ENCODE results near the gene GAA. TPM values are rescaled to one million over a fixed set of nuclear protein-coding genes. Genes with fewer than 3 reads are reported as not detected.

The GAA gene
- total RNA-seq, 1 donor from 2014 or later = 13.1 TPM

GRCh38 chr17:80068301-80069222 is 32.8 kb upstream of the GAA start:
- Mint-ChIP-seq H3K27ac (no peak overlapping the region), H3K9me3 (no peaks in the 10 kb centered on the region), H3K4me1 (ENCODE audit: low read depth) (no peaks in the 10 kb centered on the region), H3K36me3 (ENCODE audit: low read depth) (no peaks in the 10 kb centered on the region), H3K27me3 (ENCODE audit: insufficient read depth) (no peaks in the 10 kb centered on the region), H3K4me3 (no peak overlapping the region)
- intact Hi-C loops (cut with micrococcal nuclease) = no loop called here
- no peak for DNase-seq (ENCODE audit: low spot score)

- Mint-ChIP-seq H3K9me3 (no peaks in the 10 kb centered on the region), H3K4me3 (no peak overlapping the region), H3K36me3 (ENCODE audit: low read depth) (no peaks in the 10 kb centered on the region), H3K27me3 (ENCODE audit: insufficient read depth) (no peaks in the 10 kb centered on the region), H3K4me1 (ENCODE audit: low read depth) (no peaks in the 10 kb centered on the region), H3K27ac (no peak overlapping the region)
- intact Hi-C loops (cut with micrococcal nuclease) = no loop called here
- no peak for DNase-seq (ENCODE audit: low spot score)
Observed at GRCh38 chr17:80070375-80071115, 30.8 kb upstream of the GAA start.

DNA sequence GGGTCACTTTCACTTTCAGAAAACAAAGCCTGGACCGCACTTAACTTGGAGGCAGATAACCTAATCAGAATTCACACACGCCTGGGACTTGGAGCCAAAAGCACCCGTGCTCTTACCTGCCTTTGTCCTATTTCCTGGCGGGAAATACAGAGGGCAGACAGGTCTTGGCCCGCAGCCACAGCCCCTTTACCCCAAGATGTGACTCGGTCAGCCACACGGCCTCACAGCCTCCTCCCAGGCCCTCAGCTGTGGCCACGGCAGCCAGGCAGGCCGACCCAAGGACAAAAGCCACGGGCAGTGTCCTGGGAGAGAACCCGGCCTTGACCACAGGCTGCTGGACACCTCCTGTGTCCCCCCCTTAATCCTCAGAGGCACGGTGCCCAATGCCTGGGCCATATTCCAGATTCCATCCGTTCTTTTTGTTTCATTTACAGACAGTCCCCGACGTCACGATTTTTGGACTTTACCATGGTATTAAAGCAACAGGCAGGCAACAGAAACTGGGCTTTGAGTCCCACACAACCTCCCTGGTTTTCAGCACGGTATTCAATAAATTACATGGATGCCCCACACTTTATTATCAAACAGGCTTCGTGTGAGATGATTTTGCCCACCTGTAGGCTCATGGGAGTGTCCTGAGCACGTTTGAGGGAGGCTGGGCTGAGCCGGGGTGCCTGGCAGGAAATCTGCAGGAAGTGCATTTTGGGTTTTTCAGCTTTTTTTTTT is 30.1 kb upstream of the GAA start:
- Mint-ChIP-seq H3K4me1 (ENCODE audit: low read depth) (no peaks in the 10 kb centered on the region), H3K27ac (no peak overlapping the region), H3K4me3 (no peak overlapping the region), H3K27me3 (ENCODE audit: insufficient read depth) (no peaks in the 10 kb centered on the region), H3K9me3 (no peaks in the 10 kb centered on the region), H3K36me3 (ENCODE audit: low read depth) (no peaks in the 10 kb centered on the region)
- no peak for DNase-seq (ENCODE audit: low spot score)
- intact Hi-C loops (cut with micrococcal nuclease) = no loop called here

- no peak for DNase-seq (ENCODE audit: low spot score)
- Mint-ChIP-seq H3K36me3 (ENCODE audit: low read depth) (no peaks in the 10 kb centered on the region), H3K4me3 (no peak overlapping the region), H3K4me1 (ENCODE audit: low read depth) (no peaks in the 10 kb centered on the region), H3K9me3 (no peaks in the 10 kb centered on the region), H3K27me3 (ENCODE audit: insufficient read depth) (peaks cover under 1% of the 10 kb centered on the region), H3K27ac (no peak overlapping the region)
- intact Hi-C loops (cut with micrococcal nuclease) = no loop called here
Observed at GRCh38 chr17:80072410-80072809, 29.0 kb upstream of the GAA start.

DNA sequence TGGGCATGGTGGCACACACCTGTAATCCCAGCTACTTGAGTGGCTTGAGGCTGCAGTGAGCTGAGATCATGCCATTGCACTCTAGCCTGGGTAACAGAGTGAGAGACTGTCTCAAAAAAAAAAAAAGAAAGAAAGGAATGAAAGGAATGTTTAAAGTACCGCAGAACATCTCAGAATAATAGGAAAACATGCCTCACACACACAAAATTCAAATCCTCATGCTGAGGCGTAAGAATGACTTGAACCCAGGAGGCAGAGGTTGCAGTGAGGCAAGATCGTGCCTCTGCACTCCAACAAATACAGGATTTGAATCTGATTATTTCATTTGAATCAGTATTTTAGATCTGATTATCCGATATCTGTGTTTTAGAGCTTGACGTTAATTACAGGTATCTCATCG is 21.3 kb upstream of the GAA start:
- Mint-ChIP-seq H3K4me3 (no peak overlapping the region), H3K36me3 (ENCODE audit: low read depth) (no peaks in the 10 kb centered on the region), H3K27me3 (ENCODE audit: insufficient read depth) (peaks cover 6% of the 10 kb centered on the region), H3K4me1 (ENCODE audit: low read depth) (peaks cover 5% of the 10 kb centered on the region), H3K9me3 (no peaks in the 10 kb centered on the region), H3K27ac (no peak overlapping the region)
- intact Hi-C loops (cut with micrococcal nuclease) = loop anchor here (5.0 kb wide), 1 partner anchor 172 kb away; no protein-coding TSS in a partner anchor
- no peak for DNase-seq (ENCODE audit: low spot score)

GRCh38 chr17:80081596-80081995 is 19.8 kb upstream of the GAA start:
- Mint-ChIP-seq H3K27ac (no peak overlapping the region), H3K36me3 (ENCODE audit: low read depth) (no peaks in the 10 kb centered on the region), H3K4me3 (no peak overlapping the region), H3K27me3 (ENCODE audit: insufficient read depth) (peaks cover 6% of the 10 kb centered on the region), H3K9me3 (no peaks in the 10 kb centered on the region), H3K4me1 (ENCODE audit: low read depth) (peaks cover 5% of the 10 kb centered on the region)
- intact Hi-C loops (cut with micrococcal nuclease) = loop anchor here (5.0 kb wide), 1 partner anchor 171 kb away; no protein-coding TSS in a partner anchor
- DNase-seq (ENCODE audit: low spot score) = no peak

GRCh38 chr17:80082403-80083135 is 18.8 kb upstream of the GAA start:
- H3K27me3 Mint-ChIP-seq (ENCODE audit: insufficient read depth) = peaks cover 4% of the 10 kb centered on the region
- intact Hi-C loops (cut with micrococcal nuclease) = loop anchor here (1.0 to 5.0 kb wide), 2 partner anchors 18 to 170 kb away; no protein-coding TSS in a partner anchor
- H3K4me1 Mint-ChIP-seq (ENCODE audit: low read depth) = peaks cover 5% of the 10 kb centered on the region
- peak overlapping the region; percentile 42 for H3K27ac Mint-ChIP-seq
- no peak overlapping the region for H3K4me3 Mint-ChIP-seq
- peak; percentile 29 for DNase-seq (ENCODE audit: low spot score)
- H3K9me3 Mint-ChIP-seq = no peaks in the 10 kb centered on the region
- H3K36me3 Mint-ChIP-seq (ENCODE audit: low read depth) = no peaks in the 10 kb centered on the region

- H3K27me3 Mint-ChIP-seq (ENCODE audit: insufficient read depth) = peaks cover 2% of the 10 kb centered on the region
- H3K27ac Mint-ChIP-seq = no peak overlapping the region
- intact Hi-C loops (cut with micrococcal nuclease) = loop anchor here (5.0 kb wide), 1 partner anchor 169 kb away; no protein-coding TSS in a partner anchor
- no peaks in the 10 kb centered on the region for H3K9me3 Mint-ChIP-seq
- H3K4me3 Mint-ChIP-seq = no peak overlapping the region
- H3K4me1 Mint-ChIP-seq (ENCODE audit: low read depth) = peaks cover 5% of the 10 kb centered on the region
- H3K36me3 Mint-ChIP-seq (ENCODE audit: low read depth) = no peaks in the 10 kb centered on the region
- DNase-seq (ENCODE audit: low spot score) = no peak
Observed at GRCh38 chr17:80083136-80083661, 18.2 kb upstream of the GAA start.

DNA sequence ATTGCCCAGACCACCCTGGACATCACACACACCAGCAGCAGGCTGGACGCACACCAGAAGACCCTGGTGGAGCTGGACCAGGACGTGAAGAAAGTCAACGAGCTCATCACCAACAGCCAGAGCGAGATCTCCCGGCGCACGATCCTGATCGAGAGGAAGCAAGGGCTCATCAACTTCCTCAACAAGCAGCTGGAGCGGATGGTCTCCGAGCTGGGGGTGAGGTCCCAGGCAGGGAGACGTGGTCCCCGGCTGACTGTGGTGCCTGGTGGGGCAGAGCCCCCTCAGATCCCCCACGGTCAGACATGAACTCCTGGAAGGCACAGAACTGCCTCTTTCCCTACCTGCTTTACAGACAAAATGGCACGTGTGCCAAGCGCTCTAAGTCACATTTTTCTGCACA is 16.6 kb upstream of the GAA start:
- Mint-ChIP-seq H3K4me3 (no peak overlapping the region), H3K9me3 (no peaks in the 10 kb centered on the region), H3K27ac (no peak overlapping the region), H3K27me3 (ENCODE audit: insufficient read depth) (peaks cover 2% of the 10 kb centered on the region), H3K36me3 (ENCODE audit: low read depth) (no peaks in the 10 kb centered on the region), H3K4me1 (ENCODE audit: low read depth) (peaks cover 5% of the 10 kb centered on the region)
- no peak for DNase-seq (ENCODE audit: low spot score)
- intact Hi-C loops (cut with micrococcal nuclease) = loop anchor here (5.0 kb wide), 1 partner anchor 168 kb away; no protein-coding TSS in a partner anchor

DNA sequence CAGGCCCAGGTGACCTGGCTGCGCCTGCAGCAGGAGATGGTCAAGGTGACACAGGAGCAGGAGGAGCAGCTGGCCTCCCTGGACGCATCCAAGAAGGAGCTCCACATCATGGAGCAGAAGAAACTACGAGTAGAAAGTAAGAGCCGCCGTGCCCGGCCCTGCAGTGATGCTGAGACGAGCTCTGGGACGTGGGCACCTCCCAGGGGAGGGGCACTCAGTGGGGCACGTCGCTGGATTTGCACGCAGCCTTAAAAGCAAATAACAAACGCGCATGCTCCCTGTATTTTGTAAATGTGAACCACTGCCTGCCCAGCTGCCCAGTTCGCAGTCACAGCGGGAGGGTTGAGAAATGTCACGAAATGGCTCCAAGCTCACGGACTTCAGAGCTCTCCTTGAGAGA is 15.3 kb upstream of the GAA start:
- DNase-seq (ENCODE audit: low spot score) = no peak
- no peak overlapping the region for H3K4me3 Mint-ChIP-seq
- H3K4me1 Mint-ChIP-seq (ENCODE audit: low read depth) = peaks cover 5% of the 10 kb centered on the region
- H3K9me3 Mint-ChIP-seq = no peaks in the 10 kb centered on the region
- H3K27me3 Mint-ChIP-seq (ENCODE audit: insufficient read depth) = no peaks in the 10 kb centered on the region
- intact Hi-C loops (cut with micrococcal nuclease) = no loop called here
- H3K36me3 Mint-ChIP-seq (ENCODE audit: low read depth) = no peaks in the 10 kb centered on the region
- no peak overlapping the region for H3K27ac Mint-ChIP-seq

DNA sequence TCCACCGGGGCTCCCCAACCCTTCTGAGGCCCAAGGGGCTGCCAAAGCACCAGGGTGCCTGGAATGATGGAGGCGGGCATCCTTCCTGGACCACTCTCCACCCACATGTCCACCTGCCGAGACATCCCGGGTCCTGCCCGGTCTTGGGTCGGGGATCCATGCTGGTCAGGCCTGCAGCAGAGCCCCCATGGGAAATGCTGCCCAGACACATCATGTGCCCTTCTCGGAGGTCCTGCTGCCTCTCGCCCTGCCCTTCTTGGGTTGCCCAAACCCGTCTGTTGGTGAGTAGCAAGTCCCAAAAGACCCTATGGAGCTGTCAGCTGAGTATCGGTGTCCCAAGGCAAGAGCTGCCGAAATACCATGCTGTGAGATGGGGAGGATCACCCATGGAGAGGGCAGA is 14.8 kb upstream of the GAA start:
- no peak overlapping the region for H3K27ac Mint-ChIP-seq
- H3K4me3 Mint-ChIP-seq = no peak overlapping the region
- peaks cover 5% of the 10 kb centered on the region for H3K4me1 Mint-ChIP-seq (ENCODE audit: low read depth)
- no peaks in the 10 kb centered on the region for H3K9me3 Mint-ChIP-seq
- no peaks in the 10 kb centered on the region for H3K36me3 Mint-ChIP-seq (ENCODE audit: low read depth)
- no peaks in the 10 kb centered on the region for H3K27me3 Mint-ChIP-seq (ENCODE audit: insufficient read depth)
- intact Hi-C loops (cut with micrococcal nuclease) = no loop called here
- no peak for DNase-seq (ENCODE audit: low spot score)
